Keratinocyte (primary cell): ENCODE data around the gene LSM12. TPM values are rescaled to one million over a fixed set of nuclear protein-coding genes. Genes with fewer than 3 reads are reported as not detected.

Source experiments
- DNase-seq: peaks from one replicate; pipeline ENCODE4 v3.0.0-alpha.2; 2011; ENCODE audit warnings: low read depth, missing footprints, low spot score
- FAIRE-seq: peaks from 2 replicates; lab custom pipeline; 2011; peaks lifted over from hg19 to GRCh38; lab: Jason Lieb, UNC
- H2AFZ ChIP-seq: 2 replicates; pipeline ENCODE4 v1.6.0; 2012; ENCODE audit warnings: low read length, control low read depth, inconsistent platforms; ENCODE audit not compliant: control insufficient read depth
- H3K27ac ChIP-seq: 2 replicates; pipeline ENCODE4 v1.5.1; 2011; ENCODE audit warnings: low read length; ENCODE audit not compliant: control insufficient read depth, insufficient read depth
- H3K27me3 ChIP-seq: 3 replicates; pipeline ENCODE4 v1.6.0; 2011; ENCODE audit warnings: low read length; ENCODE audit not compliant: control insufficient read depth, insufficient read depth; ENCODE audit errors: extremely low read depth
- H3K36me3 ChIP-seq, 2 experiments: 2 replicates in 1 of 2; 3 replicates in 1 of 2; pipeline ENCODE4 v1.5.1; 2011; ENCODE audit warnings: low read length in 2 of 2, mild to moderate bottlenecking in 1 of 2; ENCODE audit not compliant: control insufficient read depth in 2 of 2, insufficient read depth in 2 of 2; ENCODE audit errors: extremely low read depth in 1 of 2
- H3K4me1 ChIP-seq: 3 replicates; pipeline ENCODE4 v1.5.1; 2011; ENCODE audit warnings: low read length; ENCODE audit not compliant: control insufficient read depth, insufficient read depth; ENCODE audit errors: extremely low read depth
- H3K4me2 ChIP-seq: 3 replicates; pipeline ENCODE4 v1.6.0; 2011; ENCODE audit warnings: low read depth, low read length; ENCODE audit not compliant: control insufficient read depth, insufficient read depth; ENCODE audit errors: extremely low read depth
- H3K4me3 ChIP-seq, 3 experiments: fragments of 200-600 bp in 1 of 3; sonication (generic) in 1 of 3; 2 replicates in 2 of 3; 3 replicates in 1 of 3; pipeline ENCODE4 v1.5.1; 2011 to 2016; ENCODE audit warnings: low read length in 3 of 3, mild to moderate bottlenecking in 3 of 3, control low read depth in 2 of 3, inconsistent platforms in 1 of 3, low read depth in 1 of 3, mixed read lengths in 1 of 3, mixed run types in 1 of 3, moderate library complexity in 1 of 3; ENCODE audit not compliant: control insufficient read depth in 2 of 3, insufficient read depth in 2 of 3; ENCODE audit errors: extremely low read depth in 1 of 3
- H3K79me2 ChIP-seq: 2 replicates; pipeline ENCODE4 v1.6.0; 2012; ENCODE audit warnings: low read length; ENCODE audit not compliant: control insufficient read depth, insufficient read depth
- H3K9ac ChIP-seq: 3 replicates; pipeline ENCODE4 v1.6.0; 2011; ENCODE audit warnings: low read length; ENCODE audit not compliant: control insufficient read depth, insufficient read depth; ENCODE audit errors: extremely low read depth
- H3K9me1 ChIP-seq: 3 replicates; pipeline ENCODE4 v1.6.0; 2011; ENCODE audit warnings: low read length; ENCODE audit not compliant: control insufficient read depth, insufficient read depth; ENCODE audit errors: extremely low read depth
- H3K9me3 ChIP-seq: 2 replicates; pipeline ENCODE4 v1.5.1; 2012; ENCODE audit warnings: low read depth, low read length; ENCODE audit not compliant: control insufficient read depth
- H4K20me1 ChIP-seq: 3 replicates; pipeline ENCODE4 v1.6.0; 2011; ENCODE audit warnings: low read length; ENCODE audit not compliant: control insufficient read depth, insufficient read depth; ENCODE audit errors: extremely low read depth
- CTCF ChIP-seq, 3 experiments: IDR thresholded peaks in 1 of 3; conservative IDR thresholded peaks in 1 of 3; optimal IDR thresholded peaks in 1 of 3; 2 replicates in 2 of 3; 3 replicates in 1 of 3; pipeline versions ENCODE3 to v1.5.1; 2011; ENCODE audit warnings: low read length in 3 of 3, mild to moderate bottlenecking in 3 of 3, moderate library complexity in 2 of 3, control low read depth in 1 of 3, inconsistent platforms in 1 of 3; ENCODE audit not compliant: insufficient read depth in 2 of 3; ENCODE audit errors: extremely low read depth in 1 of 3
- EZH2 ChIP-seq: IDR thresholded peaks from one replicate; pipeline ENCODE4 v1.6.1; 2012; ENCODE audit warnings: inconsistent platforms, mild to moderate bottlenecking, low read length, moderate library complexity
- dilution Hi-C: fragments of 300-500 bp; cut with MboI; formaldehyde crosslinking; loops from one replicate; pipeline ENCODE4 v1.7.0; 2020; ENCODE audit warnings: low sequenced_read_pairs; ENCODE audit not compliant: extremely low pct_ligation_motif_present
- polyA plus RNA-seq, 5 experiments: library from polyadenylated mRNA; depleted of rRNA in 3 of 5; stranded (reverse) in 3 of 5; stranded (forward) in 1 of 5; unstranded in 1 of 5; fragments of >200 nt; gene quantifications; 1 replicate in 1 of 5; 2 replicates in 3 of 5; 3 replicates in 1 of 5; pipeline versions ENCODE4 v1.2.1 to v1.2.3, GENCODE V29; 2011 to 2012; ENCODE audit warnings: missing spikeins in 2 of 5, low read depth in 1 of 5, low replicate concordance in 1 of 5

LSM12 gene
- polyA plus RNA-seq, 1 donor (not counting 4 experiments of a cell fraction or from before 2014, with no cell fraction given) = 49.5 TPM

- Histone ChIP-seq H3K4me1 (peaks cover 23% of the 10 kb centered on the region), H3K27ac (no peak overlapping the region), H2AFZ (no peak overlapping the region), H3K9ac (no peak overlapping the region), H3K4me2 (peak overlapping the region; percentile 94), H3K9me1 (no peaks in the 10 kb centered on the region), H3K9me3 (no peaks in the 10 kb centered on the region), H3K27me3 (no peaks in the 10 kb centered on the region), H3K79me2 (no peaks in the 10 kb centered on the region), H4K20me1 (no peaks in the 10 kb centered on the region), H3K36me3 (peaks cover 11% of the 10 kb centered on the region in 2 experiments), H3K4me3 (peak overlapping the region in 1 of 3 experiments; percentile 85)
- dilution Hi-C loops = no loop called here
- FAIRE-seq (no peak), DNase-seq (no peak)
- no peak for TF ChIP-seq EZH2
- peak in 1 of 3 experiments; percentile 9 for TF ChIP-seq CTCF (optimal IDR thresholded peaks at IDR 0.05 in 1 of 3, IDR thresholded peaks at IDR 0.05 in 1 of 3, conservative IDR thresholded peaks at IDR 0.05 in 1 of 3; ENCODE audit: extremely low read depth in 1 of 3, insufficient read depth in 2 of 3, low read length in 3 of 3)
Measured at GRCh38 chr17:44008205-44008909, 58.1 kb downstream of the LSM12 start.

GRCh38 chr17:44007346-44008204 is 58.9 kb downstream of the LSM12 start:
- H3K79me2 ChIP-seq = no peaks in the 10 kb centered on the region
- H3K9me3 ChIP-seq = no peaks in the 10 kb centered on the region
- DNase-seq = no peak
- H3K36me3 ChIP-seq = peaks cover 9 to 11% of the 10 kb centered on the region in 2 experiments
- H3K4me2 ChIP-seq = peak overlapping the region; percentile 94
- H3K27ac ChIP-seq = peak overlapping the region; percentile 20
- peaks cover 25% of the 10 kb centered on the region for H3K4me1 ChIP-seq
- TF ChIP-seq CTCF (optimal IDR thresholded peaks at IDR 0.05 in 1 of 3, IDR thresholded peaks at IDR 0.05 in 1 of 3, conservative IDR thresholded peaks at IDR 0.05 in 1 of 3; ENCODE audit: extremely low read depth in 1 of 3, insufficient read depth in 2 of 3, low read length in 3 of 3) (no peak), EZH2 (no peak)
- no peaks in the 10 kb centered on the region for H4K20me1 ChIP-seq
- dilution Hi-C loops = no loop called here
- H2AFZ ChIP-seq = peak overlapping the region; percentile 78
- H3K4me3 ChIP-seq = peak overlapping the region; percentile 53 to 85 (median 71)
- no peaks in the 10 kb centered on the region for H3K9me1 ChIP-seq
- no peaks in the 10 kb centered on the region for H3K27me3 ChIP-seq
- peak overlapping the region; percentile 69 for H3K9ac ChIP-seq
- FAIRE-seq = no peak
